GM12865 (cell line): ENCODE data around the gene TRMT5.

Source experiments
- DNase-seq: peaks from one replicate; pipeline ENCODE4 v3.0.0; 2010; ENCODE audit warnings: low read depth
- H3K4me3 ChIP-seq: 2 replicates; pipeline ENCODE4 v1.5.1; 2011; ENCODE audit warnings: mild to moderate bottlenecking, low read depth, low read length, control low read depth
- CTCF ChIP-seq: IDR thresholded peaks from 2 replicates; pipeline ENCODE4 v1.5.1; 2011; ENCODE audit warnings: low read length, control low read depth, low read depth, inconsistent platforms; ENCODE audit not compliant: insufficient read depth; ENCODE audit errors: missing control alignments

The TRMT5 gene

DNA sequence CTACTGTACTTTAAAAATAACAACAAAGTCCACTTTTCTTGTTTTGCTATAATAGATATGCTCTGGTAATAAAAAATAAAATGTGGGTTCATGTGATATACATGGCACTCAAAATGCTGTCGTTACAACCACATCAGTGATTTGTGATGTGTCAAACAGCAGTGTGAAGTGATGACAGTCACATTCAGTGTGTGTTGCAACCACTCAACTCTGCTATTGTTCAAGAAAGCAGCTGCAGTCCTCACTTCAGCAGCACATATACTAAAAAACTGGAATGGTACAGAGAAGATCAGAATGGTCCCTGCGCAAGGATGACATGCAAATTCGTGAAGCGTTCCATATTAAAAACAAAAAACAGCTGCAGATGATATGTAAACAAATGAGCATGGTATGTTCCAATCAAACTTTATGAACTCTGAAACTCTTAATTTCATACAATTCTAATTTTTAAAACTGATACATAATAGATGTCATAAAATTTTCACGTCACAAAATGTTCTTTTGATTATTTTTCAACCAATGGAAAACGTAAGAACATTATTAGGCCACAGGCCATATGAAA lies 6.7 kb downstream of the TRMT5 start:
- TF ChIP-seq CTCF: no peak
- DNase-seq: no peak
- no peak overlapping the region for H3K4me3 ChIP-seq

DNA sequence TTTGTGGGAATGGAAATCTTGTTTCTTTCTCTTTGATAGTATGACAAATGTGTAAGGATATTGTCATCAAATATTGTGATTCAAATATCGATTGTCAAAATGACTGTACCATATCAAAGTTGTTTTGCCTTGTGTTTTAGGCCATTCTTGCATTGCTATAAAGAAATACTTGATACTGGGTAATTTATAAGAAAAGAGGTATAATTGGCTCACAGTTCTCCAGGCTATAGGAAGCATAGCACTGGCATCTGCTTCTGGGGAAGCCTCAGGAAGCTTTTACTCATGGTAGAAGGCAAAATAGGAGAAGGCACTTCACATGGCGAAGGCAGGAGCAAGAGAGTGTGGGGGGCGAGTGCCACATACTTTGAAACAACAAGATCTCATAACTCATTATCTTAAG lies 7.8 kb downstream of the TRMT5 start:
- no peak for DNase-seq
- no peak for TF ChIP-seq CTCF
- H3K4me3 ChIP-seq: no peak overlapping the region

DNA sequence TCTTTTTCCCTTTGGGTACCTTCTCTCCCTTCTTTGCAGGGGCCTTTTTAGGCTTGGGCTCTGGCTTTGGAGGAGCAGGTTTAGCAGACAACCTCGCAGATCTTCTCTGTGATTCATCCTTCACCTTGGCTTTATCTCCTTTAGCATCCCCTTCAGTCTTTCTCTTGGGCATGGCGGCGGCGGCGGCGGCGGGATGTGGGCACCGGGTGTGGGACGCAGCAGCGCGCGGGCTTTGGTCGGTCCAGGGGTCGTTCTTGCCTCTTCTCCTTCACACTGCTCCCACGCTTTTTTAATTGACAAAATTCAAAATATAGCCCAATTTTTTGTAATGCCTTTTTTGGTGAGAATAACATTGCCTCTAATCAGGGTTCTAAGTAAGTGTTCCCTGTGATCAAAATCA lies 8.6 kb downstream of the TRMT5 start:
- no peak overlapping the region for H3K4me3 ChIP-seq
- TF ChIP-seq CTCF: no peak
- no peak for DNase-seq

DNA sequence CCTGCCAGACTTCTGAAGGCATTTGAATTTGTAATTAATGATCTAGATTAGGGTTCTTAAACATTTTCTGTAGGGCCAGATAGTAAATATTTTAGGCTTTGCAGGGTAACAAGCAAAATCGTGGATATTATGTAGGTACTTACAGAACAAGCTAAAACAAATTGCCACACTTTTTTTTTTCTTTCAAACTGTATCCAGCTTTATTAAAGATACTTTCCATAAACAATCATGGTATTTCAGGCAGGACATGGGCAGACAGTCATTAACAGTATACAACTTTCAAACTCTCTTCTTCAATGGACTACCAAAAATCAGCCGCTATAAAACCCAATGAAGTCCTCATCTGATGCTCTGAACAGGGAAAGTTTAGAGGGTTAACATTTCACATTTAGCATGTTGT lies 9.6 kb downstream of the TRMT5 start:
- DNase-seq: no peak
- no peak overlapping the region for H3K4me3 ChIP-seq
- TF ChIP-seq CTCF: no peak

- no peak for TF ChIP-seq CTCF
- no peak for DNase-seq
- H3K4me3 ChIP-seq: no peak overlapping the region
Measured at GRCh38 chr14:60970146-60970545, 10.7 kb downstream of the TRMT5 start.

- H3K4me3 ChIP-seq: no peak overlapping the region
- DNase-seq: no peak
- no peak for TF ChIP-seq CTCF
Measured at GRCh38 chr14:60968671-60969070, 12.2 kb downstream of the TRMT5 start.

- no peak overlapping the region for H3K4me3 ChIP-seq
- DNase-seq: no peak
- no peak for TF ChIP-seq CTCF
Measured at GRCh38 chr14:60968099-60968498, 12.8 kb downstream of the TRMT5 start.
